GM18526 (cell line): ENCODE measurements around the gene SLCO4C1.

Source experiments
- POLR2A ChIP-seq: IDR thresholded peaks from 3 replicates; pipeline ENCODE4 v1.6.1; 2011; ENCODE audit not compliant: insufficient read length; ENCODE audit errors: extremely low read depth

SLCO4C1 gene

GRCh38 chr5:102222772-102223171, 73.3 kb downstream of the SLCO4C1 start:
- no peak for TF ChIP-seq POLR2A

GRCh38 chr5:102221949-102222348, 74.1 kb downstream of the SLCO4C1 start:
- no peak for TF ChIP-seq POLR2A

GRCh38 chr5:102218159-102218558, 77.9 kb downstream of the SLCO4C1 start:
- TF ChIP-seq POLR2A = no peak

GRCh38 chr5:102216678-102217077, 79.4 kb downstream of the SLCO4C1 start:
- TF ChIP-seq POLR2A = no peak

GRCh38 chr5:102211165-102211564, 84.9 kb downstream of the SLCO4C1 start:
- no peak for TF ChIP-seq POLR2A

- TF ChIP-seq POLR2A = no peak
These were observed 95.2 kb downstream of the SLCO4C1 start for GRCh38 chr5:102200861-102201260.

- TF ChIP-seq POLR2A = no peak
These were observed 99.6 kb downstream of the SLCO4C1 start for GRCh38 chr5:102196481-102196880.
